Esophagus muscularis mucosa (tissue), 4 donors: ENCODE data around the gene TMIGD2. TPM values are rescaled to one million over a fixed set of nuclear protein-coding genes. Genes with fewer than 3 reads are reported as not detected.

Experiments used
- DNase-seq: peaks from one replicate; pipeline ENCODE4 v3.0.0-alpha.2; 2017; ENCODE audit errors: extremely low spot score
- H3K27ac ChIP-seq, 4 donors: fragments of 200-600 bp; sonication (generic); replicated peaks in 1 of 4; 1 replicate in 3 of 4; 2 replicates in 1 of 4; pipeline ENCODE4 v1.5.1; 2016 to 2019; ENCODE audit warnings: mild to moderate bottlenecking in 1 of 4
- H3K27me3 ChIP-seq, 4 donors: fragments of 200-600 bp; sonication (generic); one replicate each; pipeline versions ENCODE4 v1.5.1 to v1.6.0; 2016 to 2019
- H3K36me3 ChIP-seq, 4 donors: fragments of 200-600 bp; sonication (generic); one replicate each; pipeline ENCODE4 v1.5.1; 2016 to 2019
- H3K4me1 ChIP-seq, 4 donors: fragments of 200-600 bp; sonication (generic); one replicate each; pipeline ENCODE4 v1.5.1; 2016 to 2019
- H3K4me3 ChIP-seq, 4 donors: fragments of 200-600 bp; sonication (generic); 1 replicate in 2 of 4; 2 replicates in 2 of 4; pipeline ENCODE4 v1.5.1; 2016 to 2019; ENCODE audit warnings: mild to moderate bottlenecking in 4 of 4, moderate library complexity in 1 of 4
- H3K9me3 ChIP-seq, 4 donors: fragments of 200-600 bp; sonication (generic); 1 replicate in 3 of 4; 2 replicates in 1 of 4; pipeline ENCODE4 v1.5.1; 2016 to 2019
- EP300 ChIP-seq: sonication (generic); formaldehyde crosslinking; IDR thresholded peaks from one replicate; pipeline ENCODE4 v1.6.1; 2017; ENCODE audit warnings: antibody characterized with exemption
- POLR2A ChIP-seq: fragments of 450-650 bp; IDR thresholded peaks from one replicate; pipeline ENCODE4 v1.6.1; 2017; ENCODE audit warnings: antibody characterized with exemption, moderate library complexity, mild to moderate bottlenecking, low read depth
- POLR2AphosphoS5 ChIP-seq, 2 donors: sonication (generic); formaldehyde crosslinking; IDR thresholded peaks; one replicate each; pipeline ENCODE4 v1.6.1; 2017; ENCODE audit warnings: antibody characterized with exemption in 2 of 2
- WGBS: methylation state at CpG from one replicate; pipeline ENCODE4 v1.1.5; 2018; 5-methylcytosine and 5-hydroxymethylcytosine counted together
- intact Hi-C: fragments of 100-400 bp; cut with DNase I; formaldehyde crosslinking; loops from one replicate; pipeline ENCODE4 v1.15.1; 2023
- total RNA-seq, 4 donors: library from RNA; depleted of rRNA; stranded (reverse); fragments of >200 nt; gene quantifications; one replicate each; pipeline versions ENCODE4 v1.1.0 to v1.2.1, GENCODE V29; 2016
- TF ChIP-seq, protein P1 (sequence below), 3 experiments: fragments of 200-600 bp in 2 of 3; fragments of 450-650 bp in 1 of 3; sonication (generic) in 2 of 3; IDR thresholded peaks; one replicate each; pipeline ENCODE4 v1.5.1; 2017 to 2019; ENCODE audit warnings: antibody characterized with exemption in 3 of 3, mild to moderate bottlenecking in 2 of 3, moderate library complexity in 1 of 3

TMIGD2 gene
- total RNA-seq, 4 donors from 2014 or later: not detected

DNA sequence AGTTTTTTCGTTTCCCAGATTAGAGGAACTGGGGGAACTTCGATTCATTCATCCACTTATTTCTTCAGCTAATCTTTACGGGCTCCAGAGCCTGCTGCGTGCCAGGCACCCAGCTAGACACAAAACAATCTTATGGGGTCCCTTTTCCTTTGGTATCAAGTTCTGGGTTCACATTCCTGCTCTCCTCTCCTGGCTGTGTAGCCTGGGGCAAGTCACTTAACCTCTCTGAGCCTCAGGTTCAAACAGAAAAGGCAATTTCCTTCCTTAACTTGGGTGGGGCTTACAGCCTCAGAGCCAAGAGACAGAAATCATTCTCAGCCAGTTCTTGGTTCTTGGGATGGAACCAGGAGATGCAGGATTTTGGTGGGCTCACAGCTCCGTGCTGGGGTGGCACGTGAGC lies 17.2 kb downstream of the TMIGD2 start:
- Histone ChIP-seq H3K4me1 (peaks cover under 1 to 3% (median 2%) of the 10 kb centered on the region in 4 donors), H3K27ac (no peak overlapping the region), H3K27me3 (peaks cover 1 to 86% (median 17%) of the 10 kb centered on the region in 4 donors), H3K9me3 (no peaks in the 10 kb centered on the region), H3K36me3 (no peaks in the 10 kb centered on the region), H3K4me3 (no peak overlapping the region)
- no peak for TF ChIP-seq EP300
- no peak for TF ChIP-seq POLR2AphosphoS5 (IDR thresholded peaks at IDR 0.05)
- no peak for TF ChIP-seq POLR2A
- TF ChIP-seq, protein P1, sequence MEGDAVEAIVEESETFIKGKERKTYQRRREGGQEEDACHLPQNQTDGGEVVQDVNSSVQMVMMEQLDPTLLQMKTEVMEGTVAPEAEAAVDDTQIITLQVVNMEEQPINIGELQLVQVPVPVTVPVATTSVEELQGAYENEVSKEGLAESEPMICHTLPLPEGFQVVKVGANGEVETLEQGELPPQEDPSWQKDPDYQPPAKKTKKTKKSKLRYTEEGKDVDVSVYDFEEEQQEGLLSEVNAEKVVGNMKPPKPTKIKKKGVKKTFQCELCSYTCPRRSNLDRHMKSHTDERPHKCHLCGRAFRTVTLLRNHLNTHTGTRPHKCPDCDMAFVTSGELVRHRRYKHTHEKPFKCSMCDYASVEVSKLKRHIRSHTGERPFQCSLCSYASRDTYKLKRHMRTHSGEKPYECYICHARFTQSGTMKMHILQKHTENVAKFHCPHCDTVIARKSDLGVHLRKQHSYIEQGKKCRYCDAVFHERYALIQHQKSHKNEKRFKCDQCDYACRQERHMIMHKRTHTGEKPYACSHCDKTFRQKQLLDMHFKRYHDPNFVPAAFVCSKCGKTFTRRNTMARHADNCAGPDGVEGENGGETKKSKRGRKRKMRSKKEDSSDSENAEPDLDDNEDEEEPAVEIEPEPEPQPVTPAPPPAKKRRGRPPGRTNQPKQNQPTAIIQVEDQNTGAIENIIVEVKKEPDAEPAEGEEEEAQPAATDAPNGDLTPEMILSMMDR (IDR thresholded peaks at IDR 0.05): no peak
- no peak for DNase-seq
- intact Hi-C loops: no loop called here
- WGBS: 65% methylated on average over 6 of the region's 6 CpGs

- H3K4me1 ChIP-seq: peaks cover 6 to 9% (median 8%) of the 10 kb centered on the region in 4 donors
- H3K4me3 ChIP-seq: no peak overlapping the region
- H3K27ac ChIP-seq: no peak overlapping the region
- 36% methylated on average over 19 of the region's 20 CpGs for WGBS
- H3K36me3 ChIP-seq: no peaks in the 10 kb centered on the region
- TF ChIP-seq EP300 (no peak), POLR2AphosphoS5 (IDR thresholded peaks at IDR 0.05) (no peak), POLR2A (no peak)
- TF ChIP-seq, protein P1 (IDR thresholded peaks at IDR 0.05): no peak
- no peaks in the 10 kb centered on the region for H3K9me3 ChIP-seq
- intact Hi-C loops: no loop called here
- H3K27me3 ChIP-seq: peaks cover 4 to 90% (median 23%) of the 10 kb centered on the region in 4 donors
- DNase-seq: no peak
These were observed 17.8 kb downstream of the TMIGD2 start for GRCh38 chr19:4284176-4284958.

DNA sequence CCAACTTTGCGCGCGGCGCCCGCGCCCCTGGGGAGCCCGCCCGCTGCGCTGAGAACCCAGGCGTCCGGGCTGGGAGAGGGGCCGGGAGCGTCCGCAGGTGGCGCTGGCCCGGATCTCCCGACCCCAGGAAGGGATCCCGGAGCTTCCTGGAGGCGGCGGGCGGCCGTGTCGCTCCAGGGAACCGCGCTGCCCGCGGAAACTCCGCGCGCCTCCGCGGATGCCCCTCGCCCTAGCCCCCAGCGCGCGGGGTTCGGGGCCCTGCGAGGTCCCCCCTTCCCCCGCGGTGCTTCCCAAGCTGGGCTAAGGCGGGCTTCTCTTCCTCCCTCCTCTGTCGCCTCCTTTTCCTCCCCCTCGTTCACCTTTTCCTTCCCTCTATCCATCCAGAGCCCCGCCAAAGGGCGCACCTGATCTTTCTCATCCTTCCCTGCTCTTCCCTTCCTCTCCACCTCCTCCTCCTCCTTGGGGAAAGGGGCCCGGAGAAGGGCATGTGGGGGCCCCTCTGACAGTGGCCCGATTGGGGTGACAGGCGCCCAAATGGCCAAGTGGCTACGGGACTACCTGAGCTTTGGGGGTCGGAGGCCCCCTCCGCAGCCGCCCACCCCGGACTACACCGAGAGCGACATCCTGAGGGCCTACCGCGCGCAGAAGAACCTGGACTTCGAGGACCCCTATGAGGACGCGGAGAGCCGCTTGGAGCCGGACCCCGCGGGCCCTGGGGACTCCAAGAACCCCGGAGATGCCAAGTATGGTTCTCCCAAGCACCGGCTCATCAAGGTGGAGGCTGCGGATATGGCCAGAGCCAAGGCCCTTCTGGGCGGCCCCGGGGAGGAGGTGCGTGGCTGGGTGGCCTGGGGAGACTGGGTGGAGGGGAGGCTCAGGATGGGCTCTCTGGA lies 22.4 kb downstream of the TMIGD2 start:
- Histone ChIP-seq H3K27ac (no peak overlapping the region), H3K27me3 (peaks cover 4 to 78% (median 31%) of the 10 kb centered on the region in 4 donors)

GRCh38 chr19:4279267-4279529 lies 23.0 kb downstream of the TMIGD2 start:
- peaks cover 4 to 73% (median 29%) of the 10 kb centered on the region in 4 donors for H3K27me3 ChIP-seq
- no peaks in the 10 kb centered on the region for H3K36me3 ChIP-seq
- intact Hi-C loops: no loop called here
- no peaks in the 10 kb centered on the region for H3K9me3 ChIP-seq
- H3K27ac ChIP-seq: no peak overlapping the region
- WGBS: 0% methylated on average over 10 of the region's 30 CpGs
- no peak for DNase-seq
- peaks cover 13 to 19% (median 15%) of the 10 kb centered on the region in 4 donors for H3K4me1 ChIP-seq
- peak overlapping the region; percentile 27 to 38 (median 34) for H3K4me3 ChIP-seq
- TF ChIP-seq EP300 (no peak), POLR2A (no peak), POLR2AphosphoS5 (IDR thresholded peaks at IDR 0.05) (no peak)
- TF ChIP-seq, protein P1 (IDR thresholded peaks at IDR 0.05): no peak

More for the DNA sequence above, 22.4 kb downstream of the TMIGD2 start:
- DNase-seq: no peak
- 6% methylated on average over 36 of the region's 71 CpGs for WGBS
- Histone ChIP-seq H3K36me3 (no peaks in the 10 kb centered on the region), H3K9me3 (no peaks in the 10 kb centered on the region), H3K4me1 (peaks cover 13 to 19% (median 15%) of the 10 kb centered on the region in 4 donors), H3K4me3 (peak overlapping the region; percentile 27 to 38 (median 34))
- TF ChIP-seq, protein P1 (IDR thresholded peaks at IDR 0.05): no peak
- TF ChIP-seq POLR2AphosphoS5 (IDR thresholded peaks at IDR 0.05): no peak
- no peak for TF ChIP-seq EP300
- no peak for TF ChIP-seq POLR2A
- intact Hi-C loops: no loop called here
